Nephron progenitor cell (in vitro differentiated cells): ENCODE data around the gene ISM2.

ENCODE experiments used
- DNase-seq: peaks from one replicate; pipeline ENCODE4 v3.0.0; 2021
- H3K27ac Mint-ChIP-seq: 2 replicates; pipeline ENCODE4 v1.8.0; 2021; ENCODE audit warnings: mild to moderate bottlenecking, moderate library complexity, mixed read lengths
- H3K27me3 Mint-ChIP-seq: 2 replicates; pipeline ENCODE4 v1.8.0; 2021; ENCODE audit warnings: mild to moderate bottlenecking, low read depth, mixed read lengths; ENCODE audit not compliant: poor library complexity
- H3K36me3 Mint-ChIP-seq: 2 replicates; pipeline ENCODE4 v1.8.0; 2021; ENCODE audit warnings: low read depth, mixed read lengths
- H3K4me1 Mint-ChIP-seq: 2 replicates; pipeline ENCODE4 v1.8.0; 2021; ENCODE audit warnings: mixed read lengths
- H3K4me3 Mint-ChIP-seq: 2 replicates; pipeline ENCODE4 v1.8.0; 2021; ENCODE audit warnings: mild to moderate bottlenecking, moderate library complexity, mixed read lengths
- H3K9me3 Mint-ChIP-seq: 2 replicates; pipeline ENCODE4 v1.8.0; 2021; ENCODE audit warnings: mild to moderate bottlenecking, moderate library complexity, mixed read lengths
- CTCF ChIP-seq: fragments of 200-600 bp; sonication (generic); IDR thresholded peaks from 2 replicates; pipeline ENCODE4 v1.5.0; 2021; ENCODE audit warnings: antibody characterized with exemption

The ISM2 gene

GRCh38 chr14:77457115-77457521 is 41.5 kb downstream of the ISM2 start:
- H3K27ac Mint-ChIP-seq, result peak overlapping the region; percentile 95
- peaks cover 35% of the 10 kb centered on the region for H3K36me3 Mint-ChIP-seq

GRCh38 chr14:77455966-77456640 is 42.5 kb downstream of the ISM2 start:
- no peak for DNase-seq
- peak overlapping the region; percentile 100 for H3K4me3 Mint-ChIP-seq
- no peak overlapping the region for H3K27ac Mint-ChIP-seq
- H3K27me3 Mint-ChIP-seq, result no peaks in the 10 kb centered on the region
- no peaks in the 10 kb centered on the region for H3K9me3 Mint-ChIP-seq
- peaks cover 28% of the 10 kb centered on the region for H3K4me1 Mint-ChIP-seq
- peaks cover 34% of the 10 kb centered on the region for H3K36me3 Mint-ChIP-seq
- TF ChIP-seq CTCF, result no peak

More at GRCh38 chr14:77457115-77457521, 41.5 kb downstream of the ISM2 start:
- TF ChIP-seq CTCF, result no peak
- Mint-ChIP-seq H3K4me3 (peak overlapping the region; percentile 100), H3K9me3 (no peaks in the 10 kb centered on the region), H3K27me3 (no peaks in the 10 kb centered on the region), H3K4me1 (peaks cover 28% of the 10 kb centered on the region)
- no peak for DNase-seq

GRCh38 chr14:77442196-77442595 is 56.4 kb downstream of the ISM2 start:
- DNase-seq, result no peak
- no peak overlapping the region for H3K4me3 Mint-ChIP-seq
- no peak overlapping the region for H3K27ac Mint-ChIP-seq
- no peaks in the 10 kb centered on the region for H3K27me3 Mint-ChIP-seq
- no peaks in the 10 kb centered on the region for H3K9me3 Mint-ChIP-seq
- TF ChIP-seq CTCF, result no peak
- peaks cover 48% of the 10 kb centered on the region for H3K36me3 Mint-ChIP-seq
- no peaks in the 10 kb centered on the region for H3K4me1 Mint-ChIP-seq

- Mint-ChIP-seq H3K9me3 (no peaks in the 10 kb centered on the region), H3K27ac (no peak overlapping the region), H3K4me1 (no peaks in the 10 kb centered on the region), H3K4me3 (no peak overlapping the region), H3K36me3 (peaks cover 52% of the 10 kb centered on the region), H3K27me3 (no peaks in the 10 kb centered on the region)
- DNase-seq, result no peak
- TF ChIP-seq CTCF, result no peak
These were observed 58.8 kb downstream of the ISM2 start for GRCh38 chr14:77439861-77440260.

- H3K27me3 Mint-ChIP-seq, result no peaks in the 10 kb centered on the region
- no peak overlapping the region for H3K4me3 Mint-ChIP-seq
- no peak overlapping the region for H3K27ac Mint-ChIP-seq
- no peak for DNase-seq
- H3K4me1 Mint-ChIP-seq, result no peaks in the 10 kb centered on the region
- H3K36me3 Mint-ChIP-seq, result peaks cover 56% of the 10 kb centered on the region
- no peak for TF ChIP-seq CTCF
- no peaks in the 10 kb centered on the region for H3K9me3 Mint-ChIP-seq
These were observed 60.0 kb downstream of the ISM2 start for GRCh38 chr14:77438596-77438995.

GRCh38 chr14:77436042-77436441 is 62.6 kb downstream of the ISM2 start:
- Mint-ChIP-seq H3K27ac (no peak overlapping the region), H3K27me3 (no peaks in the 10 kb centered on the region), H3K9me3 (no peaks in the 10 kb centered on the region), H3K36me3 (peaks cover 47% of the 10 kb centered on the region), H3K4me1 (no peaks in the 10 kb centered on the region), H3K4me3 (no peak overlapping the region)
- TF ChIP-seq CTCF, result no peak
- DNase-seq, result no peak
